ENCODE results near the gene ALPK1.
"Not testable (repeated sequence)": the region's sequence is repeated elsewhere in the genome, so short reads cannot be mapped to it uniquely, and the experiment has no call there.

ALPK1 gene

GRCh38 chr4:112425823-112426222, 128.7 kb downstream of the ALPK1 start:
- Histone ChIP-seq H3K36me3 (ENCODE audit: control insufficient read depth, insufficient read depth, low read length) (no peaks in the 10 kb centered on the region), H3K27me3 (ENCODE audit: control insufficient read depth, insufficient read depth, low read length) (no peaks in the 10 kb centered on the region), H3K27ac (no peak overlapping the region), H3K4me3 (ENCODE audit: low read depth, low read length) (no peak overlapping the region), H3K4me2 (ENCODE audit: low read length) (no peak overlapping the region), H3K79me2 (no peaks in the 10 kb centered on the region), H3K9ac (no peak overlapping the region), H2AFZ (no peak overlapping the region), H3K9me3 (ENCODE audit: control insufficient read depth, low read length) (no peaks in the 10 kb centered on the region), H3K4me1 (no peaks in the 10 kb centered on the region)
- no peak for TF ChIP-seq CTCF (IDR thresholded peaks at IDR 0.05)

DNA sequence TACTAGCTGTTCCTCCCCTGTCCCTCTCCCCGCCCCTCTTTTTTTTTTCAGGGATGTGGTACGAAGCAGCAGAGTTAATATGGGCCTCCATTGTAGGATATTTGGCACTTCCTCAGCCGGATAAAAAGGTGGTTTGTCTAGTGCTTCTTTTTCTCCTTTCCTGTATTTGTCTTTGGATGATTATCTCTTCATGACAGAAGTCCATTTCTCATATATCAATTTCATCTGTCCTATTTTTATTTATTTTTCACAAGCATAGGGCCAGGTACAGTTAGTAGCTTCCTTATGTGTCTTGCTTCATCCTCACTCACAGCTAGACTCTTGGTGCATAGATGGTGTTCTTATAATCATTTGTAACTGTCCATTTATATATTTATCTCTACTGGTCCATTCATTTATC, 129.2 kb downstream of the ALPK1 start:
- H3K79me2 ChIP-seq = no peaks in the 10 kb centered on the region
- H3K4me1 ChIP-seq = no peaks in the 10 kb centered on the region
- no peaks in the 10 kb centered on the region for H3K9me3 ChIP-seq (ENCODE audit: control insufficient read depth, low read length)
- no peak overlapping the region for H3K27ac ChIP-seq
- no peak for TF ChIP-seq CTCF (IDR thresholded peaks at IDR 0.05)
- H3K4me2 ChIP-seq (ENCODE audit: low read length) = no peak overlapping the region
- H3K9ac ChIP-seq = no peak overlapping the region
- H2AFZ ChIP-seq = no peak overlapping the region
- H3K27me3 ChIP-seq (ENCODE audit: control insufficient read depth, insufficient read depth, low read length) = no peaks in the 10 kb centered on the region
- H3K4me3 ChIP-seq (ENCODE audit: low read depth, low read length) = no peak overlapping the region
- no peaks in the 10 kb centered on the region for H3K36me3 ChIP-seq (ENCODE audit: control insufficient read depth, insufficient read depth, low read length)

DNA sequence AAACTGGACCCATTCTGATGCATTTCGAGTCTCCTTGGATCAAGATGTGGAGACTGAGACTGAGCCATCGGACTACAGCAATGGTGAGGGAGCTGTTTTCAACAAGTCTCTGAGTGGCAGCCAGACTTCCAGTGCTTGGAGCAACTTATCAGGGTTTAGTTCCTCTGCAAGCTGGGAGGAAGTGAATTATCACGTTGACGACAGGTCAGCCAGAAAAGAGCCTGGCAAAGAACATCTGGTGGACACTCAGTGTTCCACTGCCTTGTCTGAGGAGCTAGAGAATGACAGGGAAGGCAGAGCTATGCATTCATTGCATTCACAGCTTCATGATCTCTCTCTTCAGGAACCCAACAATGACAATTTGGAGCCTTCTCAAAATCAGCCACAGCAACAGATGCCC, 134.0 kb downstream of the ALPK1 start:
- no peak for TF ChIP-seq CTCF (IDR thresholded peaks at IDR 0.05)
- Histone ChIP-seq H3K36me3 (ENCODE audit: control insufficient read depth, insufficient read depth, low read length) (no peaks in the 10 kb centered on the region), H3K27me3 (ENCODE audit: control insufficient read depth, insufficient read depth, low read length) (no peaks in the 10 kb centered on the region)

DNA sequence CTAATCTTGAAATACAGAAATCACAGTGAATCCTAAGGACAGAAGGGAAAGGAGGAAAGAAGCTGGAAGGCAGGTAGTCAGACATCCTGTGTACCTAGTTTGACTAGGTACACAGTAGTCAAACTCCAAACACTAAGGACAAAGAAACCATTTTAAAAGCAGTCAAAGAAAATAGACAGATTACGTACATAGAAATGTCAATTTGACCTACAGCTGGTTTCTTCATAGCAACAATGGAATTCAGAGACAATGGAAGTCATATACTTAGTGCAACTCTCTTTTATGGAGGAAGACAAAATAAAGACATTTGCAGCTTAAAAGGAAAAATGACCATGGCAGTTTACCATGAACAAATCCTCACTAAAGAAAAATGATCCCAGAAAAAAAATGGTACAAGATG, 139.8 kb downstream of the ALPK1 start:
- Histone ChIP-seq H3K27ac (no peak overlapping the region), H3K9me3 (ENCODE audit: control insufficient read depth, low read length) (no peaks in the 10 kb centered on the region), H3K36me3 (ENCODE audit: control insufficient read depth, insufficient read depth, low read length) (no peaks in the 10 kb centered on the region), H3K9ac (no peak overlapping the region), H3K79me2 (no peaks in the 10 kb centered on the region), H3K4me2 (ENCODE audit: low read length) (no peak overlapping the region), H2AFZ (no peak overlapping the region), H3K4me3 (ENCODE audit: low read depth, low read length) (no peak overlapping the region), H3K4me1 (no peaks in the 10 kb centered on the region), H3K27me3 (ENCODE audit: control insufficient read depth, insufficient read depth, low read length) (no peaks in the 10 kb centered on the region)
- TF ChIP-seq CTCF (IDR thresholded peaks at IDR 0.05) = no peak

More for the DNA sequence above, 134.0 kb downstream of the ALPK1 start:
- Histone ChIP-seq H3K4me1 (no peaks in the 10 kb centered on the region), H3K9me3 (ENCODE audit: control insufficient read depth, low read length) (no peaks in the 10 kb centered on the region), H3K79me2 (no peaks in the 10 kb centered on the region), H3K27ac (no peak overlapping the region), H3K9ac (no peak overlapping the region), H3K4me3 (ENCODE audit: low read depth, low read length) (no peak overlapping the region), H3K4me2 (ENCODE audit: low read length) (no peak overlapping the region), H2AFZ (no peak overlapping the region)

- not testable (repeated sequence) for H3K27ac ChIP-seq; H3K27me3 ChIP-seq (ENCODE audit: control insufficient read depth, insufficient read depth, low read length); H3K9ac ChIP-seq; H3K36me3 ChIP-seq (ENCODE audit: control insufficient read depth, insufficient read depth, low read length); H2AFZ ChIP-seq; H3K79me2 ChIP-seq; H3K4me2 ChIP-seq (ENCODE audit: low read length); H3K4me1 ChIP-seq; H3K4me3 ChIP-seq (ENCODE audit: low read depth, low read length); H3K9me3 ChIP-seq (ENCODE audit: control insufficient read depth, low read length)
Observed at GRCh38 chr4:112442226-112442625, 145.1 kb downstream of the ALPK1 start.

Measured in parathyroid adenoma (tissue), 2 donors.